ENCODE results near the gene MAGI2.
"Not testable (repeated sequence)": the region's sequence is repeated elsewhere in the genome, so short reads cannot be mapped to it uniquely, and the experiment has no call there.

The MAGI2 gene

GRCh38 chr7:78024591-78024990, 1428.9 kb downstream of the MAGI2 start:
- DNase-seq = no peak
- no peak for ATAC-seq

GRCh38 chr7:78023191-78023590, 1430.3 kb downstream of the MAGI2 start:
- ATAC-seq = no peak
- no peak for DNase-seq

GRCh38 chr7:78022165-78022564, 1431.3 kb downstream of the MAGI2 start:
- ATAC-seq (no peak), DNase-seq (no peak)

- ATAC-seq = no peak
These were observed 1432.6 kb downstream of the MAGI2 start for GRCh38 chr7:78020874-78021249.

GRCh38 chr7:78020136-78020873, 1433.2 kb downstream of the MAGI2 start:
- DNase-seq = peak; percentile 37
- peak; percentile 48 for ATAC-seq

More at GRCh38 chr7:78020874-78021249, 1432.6 kb downstream of the MAGI2 start:
- DNase-seq = no peak

GRCh38 chr7:78019447-78020135, 1433.9 kb downstream of the MAGI2 start:
- ATAC-seq (peak; percentile 83), DNase-seq (peak; percentile 74)

- ATAC-seq = no peak
- peak; percentile 17 for DNase-seq
These were observed 1434.6 kb downstream of the MAGI2 start for GRCh38 chr7:78018641-78019446.

GRCh38 chr7:78017591-78018100, 1435.8 kb downstream of the MAGI2 start:
- no peak for ATAC-seq

GRCh38 chr7:78015574-78016260, 1437.8 kb downstream of the MAGI2 start:
- no peak for ATAC-seq
- DNase-seq = no peak

More at GRCh38 chr7:78017591-78018100, 1435.8 kb downstream of the MAGI2 start:
- no peak for DNase-seq

GRCh38 chr7:78014401-78014800, 1439.1 kb downstream of the MAGI2 start:
- ATAC-seq (no peak), DNase-seq (no peak)

GRCh38 chr7:78013386-78013785, 1440.1 kb downstream of the MAGI2 start:
- ATAC-seq (no peak), DNase-seq (no peak)

- DNase-seq (no peak), ATAC-seq (no peak)
These were observed 1441.8 kb downstream of the MAGI2 start for GRCh38 chr7:78011642-78012041.

- DNase-seq (no peak), ATAC-seq (no peak)
These were observed 1446.2 kb downstream of the MAGI2 start for GRCh38 chr7:78007231-78007630.

GRCh38 chr7:78006063-78006755, 1447.3 kb downstream of the MAGI2 start:
- DNase-seq (no peak), ATAC-seq (no peak)

GRCh38 chr7:78002715-78003114, 1450.8 kb downstream of the MAGI2 start:
- ATAC-seq (no peak), DNase-seq (no peak)

GRCh38 chr7:78002021-78002420, 1451.4 kb downstream of the MAGI2 start:
- no peak for ATAC-seq
- no peak for DNase-seq

- ATAC-seq, DNase-seq: not testable (repeated sequence)
These were observed 1454.3 kb downstream of the MAGI2 start for GRCh38 chr7:77999168-77999567.

GRCh38 chr7:77995717-77996116, 1457.8 kb downstream of the MAGI2 start:
- no peak for DNase-seq
- no peak for ATAC-seq

- DNase-seq (no peak), ATAC-seq (no peak)
These were observed 1459.6 kb downstream of the MAGI2 start for GRCh38 chr7:77993838-77994237.

- DNase-seq = no peak
- ATAC-seq = no peak
These were observed 1461.8 kb downstream of the MAGI2 start for GRCh38 chr7:77991656-77992055.

GRCh38 chr7:77989981-77990566, 1463.4 kb downstream of the MAGI2 start:
- DNase-seq = peak; percentile 11

More at GRCh38 chr7:77989981-77990566, 1463.4 kb downstream of the MAGI2 start:
- ATAC-seq = no peak
